Muscle of back (tissue), 11 donors: ENCODE results near the gene MEGF6. TPM values are rescaled to one million over a fixed set of nuclear protein-coding genes. Genes with fewer than 3 reads are reported as not detected.
"Not testable (repeated sequence)": the region's sequence is repeated elsewhere in the genome, so short reads cannot be mapped to it uniquely, and the experiment has no call there.

Experiments used
- DNase-seq, 3 donors: peaks; one replicate each; pipeline versions ENCODE4 v3.0.0 to v3.0.0-alpha.2; 2013
- polyA plus RNA-seq, 10 donors: library from polyadenylated mRNA; unstranded; fragments of 120-200 nt; gene quantifications; one replicate each; pipeline ENCODE4 v1.2.1, GENCODE V29; 2013; ENCODE audit not compliant: insufficient read length in 10 of 10

Gene MEGF6
- polyA plus RNA-seq, 10 donors, result 6.3 to 37.6 (median 9.5) TPM

GRCh38 chr1:3628445-3628844 is 17.1 kb upstream of the MEGF6 start:
- DNase-seq, result no peak

GRCh38 chr1:3627515-3628253 is 16.4 kb upstream of the MEGF6 start:
- no peak for DNase-seq

GRCh38 chr1:3626025-3626424 is 14.7 kb upstream of the MEGF6 start:
- DNase-seq, result no peak

GRCh38 chr1:3625151-3625907 is 14.0 kb upstream of the MEGF6 start:
- DNase-seq, result peak in 2 of 3 donors; percentile 16 to 38

- peak; percentile 97 to 99 (median 97) for DNase-seq
Measured at GRCh38 chr1:3624200-3625136, 13.2 kb upstream of the MEGF6 start, which contains the start of gene TPRG1L. TSS of gene TPRG1L (plus strand) at chr1:3625015. CDS start at chr1:3625073, 58 bp downstream.

- DNase-seq, result no peak
Measured at GRCh38 chr1:3623441-3624199, 12.3 kb upstream of the MEGF6 start.

GRCh38 chr1:3622102-3622501 is 10.8 kb upstream of the MEGF6 start:
- DNase-seq, result not testable (repeated sequence)

GRCh38 chr1:3621151-3621671 is 9.9 kb upstream of the MEGF6 start:
- not testable (repeated sequence) for DNase-seq

- DNase-seq, result no peak
Measured at GRCh38 chr1:3620708-3621107, 9.4 kb upstream of the MEGF6 start.

- DNase-seq, result peak; percentile 70 to 85 (median 82)
Measured at GRCh38 chr1:3618881-3619671, 7.8 kb upstream of the MEGF6 start.

- no peak for DNase-seq
Measured at GRCh38 chr1:3618531-3618880, 7.2 kb upstream of the MEGF6 start.

GRCh38 chr1:3617806-3618345 is 6.6 kb upstream of the MEGF6 start:
- no peak for DNase-seq

- no peak for DNase-seq
Measured at GRCh38 chr1:3616861-3617260, 5.6 kb upstream of the MEGF6 start.

GRCh38 chr1:3614755-3615742 is 3.7 kb upstream of the MEGF6 start:
- DNase-seq, result no peak

GRCh38 chr1:3612123-3612522 is 815 bp upstream of the MEGF6 start:
- no peak for DNase-seq

- DNase-seq, result peak in 1 of 3 donors; percentile 74
Measured at GRCh38 chr1:3610527-3611169, 660 bp downstream of the MEGF6 start.

GRCh38 chr1:3609769-3610526 is 1.4 kb downstream of the MEGF6 start:
- no peak for DNase-seq
